Measurements from ENCODE around the gene CLUH.

Gene CLUH

GRCh38 chr17:2684549-2684948 lies 27.0 kb downstream of the CLUH start:
- no peak for TF ChIP-seq EZH2phosphoT487 (IDR thresholded peaks at IDR 0.05; ENCODE audit: low read depth)
- no peak for TF ChIP-seq CTCF (IDR thresholded peaks at IDR 0.05; ENCODE audit: low read depth, low read length)
- H3K79me2 ChIP-seq (ENCODE audit: low read length): no peaks in the 10 kb centered on the region
- H3K9ac ChIP-seq (ENCODE audit: low read length): no peak overlapping the region
- H3K4me3 ChIP-seq (ENCODE audit: low read length): no peak overlapping the region
- peaks cover 30% of the 10 kb centered on the region for H3K36me3 ChIP-seq (replicated peaks; ENCODE audit: low read depth, low read length)
- no peak overlapping the region for H3K4me2 ChIP-seq (ENCODE audit: low read length)
- H3K9me3 ChIP-seq (ENCODE audit: insufficient read depth, low read length): no peaks in the 10 kb centered on the region
- H3K4me1 ChIP-seq (ENCODE audit: low read length): no peaks in the 10 kb centered on the region
- H4K20me1 ChIP-seq (ENCODE audit: insufficient read depth, low read length): no peaks in the 10 kb centered on the region
- H3K27ac ChIP-seq (ENCODE audit: low read length): no peak overlapping the region
- no peaks in the 10 kb centered on the region for H3K27me3 ChIP-seq (ENCODE audit: low read depth, low read length)
- no peak overlapping the region for H2AFZ ChIP-seq (ENCODE audit: low read depth, low read length)

- Histone ChIP-seq H4K20me1 (ENCODE audit: insufficient read depth, low read length) (no peaks in the 10 kb centered on the region), H3K36me3 (replicated peaks; ENCODE audit: low read depth, low read length) (peaks cover 24% of the 10 kb centered on the region), H3K27me3 (ENCODE audit: low read depth, low read length) (no peaks in the 10 kb centered on the region)
Observed at GRCh38 chr17:2683912-2684311, 27.7 kb downstream of the CLUH start.

GRCh38 chr17:2682176-2682938 lies 29.2 kb downstream of the CLUH start:
- Histone ChIP-seq H3K27ac (ENCODE audit: low read length) (no peak overlapping the region), H3K4me1 (ENCODE audit: low read length) (no peaks in the 10 kb centered on the region), H4K20me1 (ENCODE audit: insufficient read depth, low read length) (no peaks in the 10 kb centered on the region), H2AFZ (ENCODE audit: low read depth, low read length) (no peak overlapping the region), H3K4me3 (ENCODE audit: low read length) (no peak overlapping the region), H3K36me3 (replicated peaks; ENCODE audit: low read depth, low read length) (peaks cover 24% of the 10 kb centered on the region), H3K79me2 (ENCODE audit: low read length) (no peaks in the 10 kb centered on the region), H3K4me2 (ENCODE audit: low read length) (no peak overlapping the region), H3K9me3 (ENCODE audit: insufficient read depth, low read length) (no peaks in the 10 kb centered on the region), H3K27me3 (ENCODE audit: low read depth, low read length) (no peaks in the 10 kb centered on the region), H3K9ac (ENCODE audit: low read length) (no peak overlapping the region)
- no peak for TF ChIP-seq EZH2phosphoT487 (IDR thresholded peaks at IDR 0.05; ENCODE audit: low read depth)

More at GRCh38 chr17:2683912-2684311, 27.7 kb downstream of the CLUH start:
- H3K4me3 ChIP-seq (ENCODE audit: low read length): no peak overlapping the region
- H3K9ac ChIP-seq (ENCODE audit: low read length): no peak overlapping the region
- no peaks in the 10 kb centered on the region for H3K4me1 ChIP-seq (ENCODE audit: low read length)
- no peaks in the 10 kb centered on the region for H3K9me3 ChIP-seq (ENCODE audit: insufficient read depth, low read length)
- H3K27ac ChIP-seq (ENCODE audit: low read length): no peak overlapping the region
- no peak overlapping the region for H3K4me2 ChIP-seq (ENCODE audit: low read length)
- H3K79me2 ChIP-seq (ENCODE audit: low read length): no peaks in the 10 kb centered on the region
- TF ChIP-seq EZH2phosphoT487 (IDR thresholded peaks at IDR 0.05; ENCODE audit: low read depth): no peak
- TF ChIP-seq CTCF (IDR thresholded peaks at IDR 0.05; ENCODE audit: low read depth, low read length): no peak
- H2AFZ ChIP-seq (ENCODE audit: low read depth, low read length): no peak overlapping the region

- Histone ChIP-seq H3K4me2 (ENCODE audit: low read length) (no peak overlapping the region), H4K20me1 (ENCODE audit: insufficient read depth, low read length) (no peaks in the 10 kb centered on the region), H2AFZ (ENCODE audit: low read depth, low read length) (no peak overlapping the region), H3K4me3 (ENCODE audit: low read length) (no peak overlapping the region), H3K79me2 (ENCODE audit: low read length) (no peaks in the 10 kb centered on the region), H3K9ac (ENCODE audit: low read length) (no peak overlapping the region), H3K36me3 (replicated peaks; ENCODE audit: low read depth, low read length) (peaks cover 24% of the 10 kb centered on the region), H3K27me3 (ENCODE audit: low read depth, low read length) (no peaks in the 10 kb centered on the region), H3K4me1 (ENCODE audit: low read length) (no peaks in the 10 kb centered on the region), H3K9me3 (ENCODE audit: insufficient read depth, low read length) (no peaks in the 10 kb centered on the region), H3K27ac (ENCODE audit: low read length) (no peak overlapping the region)
- no peak for TF ChIP-seq CTCF (IDR thresholded peaks at IDR 0.05; ENCODE audit: low read depth, low read length)
Observed at GRCh38 chr17:2681650-2682049, 29.9 kb downstream of the CLUH start.
